ENCODE results near the gene SF3B2. TPM values are rescaled to one million over a fixed set of nuclear protein-coding genes. Genes with fewer than 3 reads are reported as not detected.

SF3B2 gene
- total and polyA plus RNA-seq, 9 of the 15 experiments (the other 6 are each of a cell fraction or from before 2014, with no cell fraction given): 58.3 to 248 (median 157) TPM

DNA sequence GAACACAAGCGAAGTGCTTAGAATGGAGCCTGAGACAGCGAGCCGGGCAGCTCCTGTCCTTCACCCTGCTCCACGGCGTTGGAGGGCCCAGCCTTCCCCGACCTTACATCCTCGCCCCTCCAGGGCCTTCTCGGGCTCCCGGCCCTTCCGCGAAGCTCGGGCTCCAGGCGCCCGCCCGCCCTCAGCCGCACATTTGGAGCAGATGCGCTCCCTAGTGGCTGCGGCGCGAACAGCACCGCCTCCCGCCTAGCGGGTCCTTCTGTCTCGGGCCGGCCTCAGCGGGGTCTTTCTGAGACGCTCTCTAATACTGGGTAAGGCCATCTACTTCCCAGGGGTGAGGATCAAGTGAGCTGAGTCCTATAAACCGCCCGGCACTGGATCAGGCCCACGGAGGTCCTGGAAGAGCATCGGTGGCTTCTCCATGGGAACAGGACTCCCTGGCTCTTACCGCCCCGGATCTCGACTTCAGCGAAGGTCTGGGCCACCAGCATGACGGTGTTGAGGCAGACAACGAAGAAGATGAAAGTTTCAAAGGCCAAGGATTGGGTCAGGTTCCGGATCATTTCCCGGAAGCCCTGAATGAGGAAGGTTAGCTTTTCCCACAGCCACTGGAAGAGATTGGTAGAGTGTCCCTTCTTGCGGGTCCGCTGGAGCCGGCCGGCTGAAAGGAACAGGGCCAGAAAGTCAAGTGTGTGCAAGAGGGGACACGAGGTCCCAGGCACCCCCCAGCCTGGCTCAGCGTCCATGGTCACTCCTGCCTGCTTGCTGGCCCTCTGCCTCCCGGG is 29.6 kb upstream of the SF3B2 start (continued):
- TF ChIP-seq ZBTB1 (CRISPR knock-in tag; IDR thresholded peaks at IDR 0.05; ENCODE audit: borderline replicate concordance, low read depth) (no peak), CEBPG (CRISPR knock-in tag; IDR thresholded peaks at IDR 0.05) (no peak), CEBPG (tag; conservative IDR thresholded peaks at IDR 0.05 in 1 of 2, IDR thresholded peaks at IDR 0.05 in 1 of 2) (no peak), ZNF699 (CRISPR knock-in tag; IDR thresholded peaks at IDR 0.05; ENCODE audit: insufficient replicate concordance) (no peak), TAF9B (IDR thresholded peaks at IDR 0.05; ENCODE audit: partially characterized antibody) (no peak), HCFC1 (IDR thresholded peaks at IDR 0.05; ENCODE audit: low read depth, low read length) (0 out of 2 replicates have a peak, but pooled peaks have one; percentile 31), C11orf30 (IDR thresholded peaks at IDR 0.05; ENCODE audit: low read depth) (no peak), DACH1 (IDR thresholded peaks at IDR 0.05; ENCODE audit: partially characterized antibody) (no peak), XRCC5 (IDR thresholded peaks at IDR 0.05; ENCODE audit: low read depth, low read length) (peak; percentile 41; the same call in 1 of the 2 replicates), NR1H2 (CRISPR knock-in tag; IDR thresholded peaks at IDR 0.05) (no peak), YY1 (IDR thresholded peaks at IDR 0.05; ENCODE audit: borderline replicate concordance in 1 of 3, control insufficient read depth in 1 of 3, extremely low read depth in 1 of 3, insufficient read depth in 3 of 3, insufficient read length in 1 of 3, insufficient replicate concordance in 2 of 3, low read depth in 1 of 3, low read length in 2 of 3) (peak in 1 of 3 experiments; percentile 62), SMAD4 (CRISPR knock-in tag; conservative IDR thresholded peaks at IDR 0.05) (0 out of 2 replicates have a peak, but pooled peaks have one; percentile 47), CAMTA2 (CRISPR knock-in tag; conservative IDR thresholded peaks at IDR 0.05) (no peak)
- TF ChIP-seq, protein P1, sequence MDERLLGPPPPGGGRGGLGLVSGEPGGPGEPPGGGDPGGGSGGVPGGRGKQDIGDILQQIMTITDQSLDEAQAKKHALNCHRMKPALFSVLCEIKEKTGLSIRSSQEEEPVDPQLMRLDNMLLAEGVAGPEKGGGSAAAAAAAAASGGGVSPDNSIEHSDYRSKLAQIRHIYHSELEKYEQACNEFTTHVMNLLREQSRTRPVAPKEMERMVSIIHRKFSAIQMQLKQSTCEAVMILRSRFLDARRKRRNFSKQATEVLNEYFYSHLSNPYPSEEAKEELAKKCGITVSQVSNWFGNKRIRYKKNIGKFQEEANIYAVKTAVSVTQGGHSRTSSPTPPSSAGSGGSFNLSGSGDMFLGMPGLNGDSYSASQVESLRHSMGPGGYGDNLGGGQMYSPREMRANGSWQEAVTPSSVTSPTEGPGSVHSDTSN (CRISPR knock-in tag; IDR thresholded peaks at IDR 0.05; ENCODE audit: low read depth): no peak
- TF ChIP-seq, protein P1 (tag; conservative IDR thresholded peaks at IDR 0.05; ENCODE audit: low read depth): no peak
- TF ChIP-seq, protein P2, sequence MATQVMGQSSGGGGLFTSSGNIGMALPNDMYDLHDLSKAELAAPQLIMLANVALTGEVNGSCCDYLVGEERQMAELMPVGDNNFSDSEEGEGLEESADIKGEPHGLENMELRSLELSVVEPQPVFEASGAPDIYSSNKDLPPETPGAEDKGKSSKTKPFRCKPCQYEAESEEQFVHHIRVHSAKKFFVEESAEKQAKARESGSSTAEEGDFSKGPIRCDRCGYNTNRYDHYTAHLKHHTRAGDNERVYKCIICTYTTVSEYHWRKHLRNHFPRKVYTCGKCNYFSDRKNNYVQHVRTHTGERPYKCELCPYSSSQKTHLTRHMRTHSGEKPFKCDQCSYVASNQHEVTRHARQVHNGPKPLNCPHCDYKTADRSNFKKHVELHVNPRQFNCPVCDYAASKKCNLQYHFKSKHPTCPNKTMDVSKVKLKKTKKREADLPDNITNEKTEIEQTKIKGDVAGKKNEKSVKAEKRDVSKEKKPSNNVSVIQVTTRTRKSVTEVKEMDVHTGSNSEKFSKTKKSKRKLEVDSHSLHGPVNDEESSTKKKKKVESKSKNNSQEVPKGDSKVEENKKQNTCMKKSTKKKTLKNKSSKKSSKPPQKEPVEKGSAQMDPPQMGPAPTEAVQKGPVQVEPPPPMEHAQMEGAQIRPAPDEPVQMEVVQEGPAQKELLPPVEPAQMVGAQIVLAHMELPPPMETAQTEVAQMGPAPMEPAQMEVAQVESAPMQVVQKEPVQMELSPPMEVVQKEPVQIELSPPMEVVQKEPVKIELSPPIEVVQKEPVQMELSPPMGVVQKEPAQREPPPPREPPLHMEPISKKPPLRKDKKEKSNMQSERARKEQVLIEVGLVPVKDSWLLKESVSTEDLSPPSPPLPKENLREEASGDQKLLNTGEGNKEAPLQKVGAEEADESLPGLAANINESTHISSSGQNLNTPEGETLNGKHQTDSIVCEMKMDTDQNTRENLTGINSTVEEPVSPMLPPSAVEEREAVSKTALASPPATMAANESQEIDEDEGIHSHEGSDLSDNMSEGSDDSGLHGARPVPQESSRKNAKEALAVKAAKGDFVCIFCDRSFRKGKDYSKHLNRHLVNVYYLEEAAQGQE (IDR thresholded peaks at IDR 0.05; ENCODE audit: borderline replicate concordance): peak; percentile 75; the same call in 1 of the 2 replicates
- TF ChIP-seq, protein P2 (CRISPR knock-in tag; IDR thresholded peaks at IDR 0.05; ENCODE audit: low read depth): no peak

All from K562 (cell line).